DOHH2 (cell line): ENCODE measurements around the gene GCH1.

Source experiments
- CTCF ChIP-seq: fragments of 200-600 bp; sonication (generic); IDR thresholded peaks from one replicate; pipeline ENCODE4 v1.5.1; 2014; ENCODE audit warnings: antibody characterized with exemption, mild to moderate bottlenecking, low read depth, low read length; ENCODE audit not compliant: poor library complexity, severe bottlenecking
- EZH2phosphoT487 ChIP-seq: fragments of 200-600 bp; sonication (generic); IDR thresholded peaks from 2 replicates; pipeline ENCODE4 v1.6.1; 2017; ENCODE audit warnings: borderline replicate concordance, mild to moderate bottlenecking, antibody characterized with exemption, low read length, moderate library complexity, mixed read lengths

GRCh38 chr14:54815016-54815415 lies 87.6 kb downstream of the GCH1 start:
- TF ChIP-seq CTCF (no peak), EZH2phosphoT487 (no peak)
